Endothelial cell of umbilical vein (primary cell): Measurements from ENCODE around the gene SLC16A4.

ENCODE experiments used
- EZH2 ChIP-seq: IDR thresholded peaks from 2 replicates; pipeline ENCODE4 v1.6.1; 2012; ENCODE audit warnings: borderline replicate concordance, low read depth, mild to moderate bottlenecking, moderate library complexity, low read length, inconsistent platforms; ENCODE audit not compliant: severe bottlenecking
- FOS ChIP-seq: IDR thresholded peaks from 2 replicates; pipeline ENCODE4 v1.6.1; 2011; ENCODE audit warnings: mild to moderate bottlenecking, low read length, moderate library complexity, borderline replicate concordance; ENCODE audit not compliant: insufficient read depth
- GATA2 ChIP-seq: IDR thresholded peaks from 2 replicates; pipeline ENCODE4 v1.7.0; 2011; ENCODE audit warnings: low read depth, mild to moderate bottlenecking, moderate library complexity, mixed read lengths, low read length; ENCODE audit not compliant: insufficient read length, insufficient read depth
- JUN ChIP-seq: IDR thresholded peaks from 2 replicates; pipeline ENCODE4 v1.6.1; 2011; ENCODE audit warnings: borderline replicate concordance, low read depth; ENCODE audit not compliant: insufficient read length, insufficient read depth
- POLR2A ChIP-seq: IDR thresholded peaks from 2 replicates; pipeline ENCODE4 v1.6.1; 2012; ENCODE audit warnings: low read depth, mild to moderate bottlenecking, control low read depth, low read length
- POLR2AphosphoS5 ChIP-seq: IDR thresholded peaks from 2 replicates; pipeline ENCODE4 v1.6.1; 2012; ENCODE audit warnings: low read depth, mild to moderate bottlenecking, control low read depth, low read length, moderate library complexity; ENCODE audit not compliant: insufficient read depth
- TF ChIP-seq, protein P1 (sequence below), 2 donors: IDR thresholded peaks; 1 replicate in 1 of 2; 2 replicates in 1 of 2; pipeline ENCODE4 v1.5.1; 2011; ENCODE audit warnings: low read length in 2 of 2, mild to moderate bottlenecking in 2 of 2, moderate library complexity in 2 of 2, control low read depth in 1 of 2, inconsistent platforms in 1 of 2, low read depth in 1 of 2; ENCODE audit not compliant: insufficient read depth in 1 of 2; ENCODE audit errors: extremely low read depth in 1 of 2
- TF ChIP-seq, protein P2 (sequence below): IDR thresholded peaks from 2 replicates; pipeline ENCODE4 v1.6.1; 2011; ENCODE audit not compliant: insufficient read depth, insufficient read length

DNA sequence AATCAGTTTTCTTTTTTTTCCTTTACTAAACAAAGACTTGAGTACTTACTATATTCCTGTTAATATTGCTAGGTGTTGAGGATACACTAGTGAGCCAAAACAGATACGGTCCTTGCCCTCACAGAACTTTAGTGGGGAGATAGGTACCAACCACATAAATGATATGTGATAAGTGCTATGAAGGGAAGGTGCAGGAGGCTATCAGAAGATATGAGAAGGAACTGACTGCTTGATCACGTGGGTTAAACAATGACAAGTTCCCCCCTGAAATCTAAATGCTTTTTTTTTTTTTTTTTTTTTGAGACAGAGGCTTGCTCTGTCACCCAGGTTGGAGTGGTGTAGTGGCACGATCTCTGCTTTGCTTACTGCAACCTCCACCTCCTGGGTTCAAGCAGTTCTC lies 26.6 kb downstream of the SLC16A4 start:
- TF ChIP-seq EZH2 = no peak
- TF ChIP-seq, protein P1, sequence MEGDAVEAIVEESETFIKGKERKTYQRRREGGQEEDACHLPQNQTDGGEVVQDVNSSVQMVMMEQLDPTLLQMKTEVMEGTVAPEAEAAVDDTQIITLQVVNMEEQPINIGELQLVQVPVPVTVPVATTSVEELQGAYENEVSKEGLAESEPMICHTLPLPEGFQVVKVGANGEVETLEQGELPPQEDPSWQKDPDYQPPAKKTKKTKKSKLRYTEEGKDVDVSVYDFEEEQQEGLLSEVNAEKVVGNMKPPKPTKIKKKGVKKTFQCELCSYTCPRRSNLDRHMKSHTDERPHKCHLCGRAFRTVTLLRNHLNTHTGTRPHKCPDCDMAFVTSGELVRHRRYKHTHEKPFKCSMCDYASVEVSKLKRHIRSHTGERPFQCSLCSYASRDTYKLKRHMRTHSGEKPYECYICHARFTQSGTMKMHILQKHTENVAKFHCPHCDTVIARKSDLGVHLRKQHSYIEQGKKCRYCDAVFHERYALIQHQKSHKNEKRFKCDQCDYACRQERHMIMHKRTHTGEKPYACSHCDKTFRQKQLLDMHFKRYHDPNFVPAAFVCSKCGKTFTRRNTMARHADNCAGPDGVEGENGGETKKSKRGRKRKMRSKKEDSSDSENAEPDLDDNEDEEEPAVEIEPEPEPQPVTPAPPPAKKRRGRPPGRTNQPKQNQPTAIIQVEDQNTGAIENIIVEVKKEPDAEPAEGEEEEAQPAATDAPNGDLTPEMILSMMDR (IDR thresholded peaks at IDR 0.05; ENCODE audit: extremely low read depth in 1 of 2, insufficient read depth in 1 of 2, low read depth in 1 of 2, low read length in 2 of 2) = no peak
- no peak for TF ChIP-seq POLR2A
- TF ChIP-seq, protein P2, sequence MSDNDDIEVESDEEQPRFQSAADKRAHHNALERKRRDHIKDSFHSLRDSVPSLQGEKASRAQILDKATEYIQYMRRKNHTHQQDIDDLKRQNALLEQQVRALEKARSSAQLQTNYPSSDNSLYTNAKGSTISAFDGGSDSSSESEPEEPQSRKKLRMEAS = no peak
- no peak for TF ChIP-seq JUN
- no peak for TF ChIP-seq POLR2AphosphoS5
- TF ChIP-seq GATA2 = no peak
- no peak for TF ChIP-seq FOS
